IPS DF 4.7 (cell line): ENCODE measurements around the gene CDIPT.
A peak's percentile ranks its signal among the peaks of the same experiment; 100 is the strongest.

Experiments
- DNase-seq: peaks from one replicate; pipeline ENCODE4 v3.0.0-alpha.2; 2013; ENCODE audit warnings: low spot score; ENCODE audit errors: extremely low read depth

CDIPT gene

GRCh38 chr16:29811170-29811895 lies 51.7 kb downstream of the CDIPT start:
- peak; percentile 90 for DNase-seq

GRCh38 chr16:29810699-29811169 lies 52.3 kb downstream of the CDIPT start:
- no peak for DNase-seq

- DNase-seq: no peak
Observed at GRCh38 chr16:29809850-29810698, 53.0 kb downstream of the CDIPT start.

- DNase-seq: no peak
Observed at GRCh38 chr16:29809031-29809747, 53.8 kb downstream of the CDIPT start.
